Gastroesophageal sphincter (tissue), 4 donors: ENCODE results near the gene WRNIP1. TPM values are rescaled to one million over a fixed set of nuclear protein-coding genes. Genes with fewer than 3 reads are reported as not detected.
A peak's percentile ranks its signal among the peaks of the same experiment; 100 is the strongest.

Source experiments
- ATAC-seq: fragments of 150-250 bp; one replicate; pipeline ENCODE4 v1.9.1; 2016; ENCODE audit warnings: mild to moderate bottlenecking, moderate library complexity
- H3K27ac ChIP-seq, 4 donors: fragments of 200-600 bp; sonication (generic) in 3 of 4; 1 replicate in 3 of 4; 2 replicates in 1 of 4; pipeline ENCODE4 v1.5.1; 2016 to 2019
- H3K27me3 ChIP-seq: fragments of 200-600 bp; sonication (generic); one replicate; pipeline ENCODE4 v1.5.1; 2019
- H3K36me3 ChIP-seq, 2 donors: fragments of 200-600 bp; sonication (generic); one replicate each; pipeline ENCODE4 v1.5.1; 2019; ENCODE audit warnings: control low read depth in 1 of 2
- H3K4me1 ChIP-seq, 3 donors: fragments of 200-600 bp; sonication (generic); 1 replicate in 2 of 3; 2 replicates in 1 of 3; pipeline ENCODE4 v1.5.1; 2016 to 2019; ENCODE audit warnings: control low read depth in 2 of 3
- H3K4me3 ChIP-seq, 2 donors: fragments of 200-600 bp; sonication (generic); one replicate each; pipeline ENCODE4 v1.5.1; 2019; ENCODE audit warnings: mild to moderate bottlenecking in 1 of 2, moderate library complexity in 1 of 2
- H3K9me3 ChIP-seq, 3 donors: fragments of 200-600 bp; sonication (generic); one replicate each; pipeline ENCODE4 v1.5.1; 2017 to 2019; ENCODE audit warnings: control low read depth in 2 of 3
- CTCF ChIP-seq, 4 experiments: fragments of 200-600 bp in 2 of 4; fragments of 450-650 bp in 2 of 4; sonication (generic) in 1 of 4; IDR thresholded peaks; one replicate each; pipeline ENCODE4 v1.5.1; 2017 to 2019; ENCODE audit warnings: antibody characterized with exemption in 4 of 4, mild to moderate bottlenecking in 2 of 4, moderate library complexity in 2 of 4
- EP300 ChIP-seq: sonication (generic); formaldehyde crosslinking; IDR thresholded peaks from one replicate; pipeline ENCODE4 v1.6.1; 2017; ENCODE audit warnings: antibody characterized with exemption, mild to moderate bottlenecking
- POLR2A ChIP-seq, 2 donors: fragments of 450-650 bp; IDR thresholded peaks; one replicate each; pipeline ENCODE4 v1.6.1; 2017; ENCODE audit warnings: antibody characterized with exemption in 2 of 2, mild to moderate bottlenecking in 2 of 2, moderate library complexity in 1 of 2
- POLR2AphosphoS5 ChIP-seq: sonication (generic); formaldehyde crosslinking; IDR thresholded peaks from one replicate; pipeline ENCODE4 v1.6.1; 2017; ENCODE audit warnings: antibody characterized with exemption
- WGBS, 2 donors: methylation state at CpG; one replicate each; pipeline ENCODE4 v1.1.5; 2018; ENCODE audit warnings: low coverage in 1 of 2; 5-methylcytosine and 5-hydroxymethylcytosine counted together
- total RNA-seq, 4 donors: library from RNA; depleted of rRNA; stranded (reverse); fragments of >200 nt; gene quantifications; one replicate each; pipeline ENCODE4 v1.1.0, GENCODE V29; 2016

Gene WRNIP1
- total RNA-seq, 4 donors from 2014 or later = 48.1 to 66.1 (median 57.1) TPM

DNA sequence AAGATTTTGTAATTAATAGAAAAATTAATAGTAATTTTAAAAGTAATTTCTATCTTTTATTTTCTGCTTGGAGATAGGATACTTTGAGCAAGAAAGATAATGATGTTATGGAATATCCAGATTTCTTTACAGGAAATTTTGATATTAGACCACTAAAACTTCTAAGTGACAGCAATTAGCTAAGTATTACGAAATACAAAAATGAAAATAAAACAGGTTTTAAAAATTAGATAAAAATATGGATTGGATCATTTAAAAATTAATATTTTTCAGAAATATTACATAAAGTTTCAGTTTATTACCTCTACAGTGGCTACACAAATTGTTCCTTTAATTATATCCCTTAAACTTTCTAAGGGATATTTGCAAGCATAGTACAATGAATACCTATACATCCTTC, 10.3 kb upstream of the WRNIP1 start:
- 70 to 88% methylated on average over 1 of the region's 1 CpG for WGBS, 2 donors
- no peak for ATAC-seq
- TF ChIP-seq EP300 = no peak
- no peak for TF ChIP-seq POLR2AphosphoS5
- no peak for TF ChIP-seq CTCF (IDR thresholded peaks at IDR 0.05)
- no peak for TF ChIP-seq POLR2A (IDR thresholded peaks at IDR 0.05)

GRCh38 chr6:2755456-2755855, 9.7 kb upstream of the WRNIP1 start:
- no peak for TF ChIP-seq POLR2A (IDR thresholded peaks at IDR 0.05)

More for the DNA sequence above, 10.3 kb upstream of the WRNIP1 start:
- Histone ChIP-seq H3K27me3 (no peaks in the 10 kb centered on the region), H3K4me1 (peaks cover 0 to 8% (median 0%) of the 10 kb centered on the region in 3 donors), H3K27ac (no peak overlapping the region), H3K36me3 (no peaks in the 10 kb centered on the region), H3K9me3 (no peaks in the 10 kb centered on the region), H3K4me3 (no peak overlapping the region)

GRCh38 chr6:2756241-2756640, 9.0 kb upstream of the WRNIP1 start:
- no peaks in the 10 kb centered on the region for H3K9me3 ChIP-seq
- no peaks in the 10 kb centered on the region for H3K36me3 ChIP-seq
- no peak overlapping the region for H3K4me3 ChIP-seq
- peak overlapping the region in 2 of 4 donors; percentile 15 to 25 for H3K27ac ChIP-seq
- peaks cover 0 to 8% (median 0%) of the 10 kb centered on the region in 3 donors for H3K4me1 ChIP-seq
- H3K27me3 ChIP-seq = no peaks in the 10 kb centered on the region
- TF ChIP-seq EP300 (no peak), POLR2AphosphoS5 (no peak), CTCF (IDR thresholded peaks at IDR 0.05) (no peak), POLR2A (IDR thresholded peaks at IDR 0.05) (no peak)
- 72 to 90% methylated on average over 2 of the region's 2 CpGs for WGBS, 2 donors
- no peak for ATAC-seq

More at GRCh38 chr6:2755456-2755855, 9.7 kb upstream of the WRNIP1 start:
- H3K27me3 ChIP-seq = no peaks in the 10 kb centered on the region
- WGBS, 2 donors = 89 to 94% methylated on average over 3 of the region's 3 CpGs
- no peaks in the 10 kb centered on the region for H3K36me3 ChIP-seq
- no peak overlapping the region for H3K4me3 ChIP-seq
- H3K27ac ChIP-seq = no peak overlapping the region
- no peaks in the 10 kb centered on the region for H3K9me3 ChIP-seq
- H3K4me1 ChIP-seq = peaks cover 0 to 8% (median 0%) of the 10 kb centered on the region in 3 donors
- ATAC-seq = no peak

- ATAC-seq = no peak
- peak overlapping the region in 2 of 4 donors; percentile 7 to 25 for H3K27ac ChIP-seq
- WGBS, 2 donors = 38 to 58% methylated on average over 2 to 3 of the region's 3 CpGs
Measured at GRCh38 chr6:2756687-2757224, 8.4 kb upstream of the WRNIP1 start.

DNA sequence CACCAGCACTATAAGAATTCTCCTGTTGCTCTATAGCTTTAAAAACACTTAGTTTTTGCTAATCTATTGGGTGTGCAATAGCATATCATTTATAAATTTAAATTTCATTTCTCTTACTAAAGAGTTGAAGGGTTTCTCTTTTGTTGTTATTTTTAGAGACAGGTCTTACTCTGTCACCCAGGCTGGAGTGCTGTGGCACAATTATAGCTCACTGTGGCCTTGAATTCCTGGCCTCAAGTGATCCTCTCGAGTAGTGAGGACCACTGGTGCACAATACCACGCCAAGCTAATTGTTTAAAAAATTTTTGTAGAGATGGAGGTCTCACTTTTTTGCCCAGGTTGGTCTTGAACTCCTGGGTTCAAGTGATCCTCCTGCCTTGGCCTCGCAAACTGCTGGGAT, 6.2 kb upstream of the WRNIP1 start:
- no peak overlapping the region for H3K27ac ChIP-seq
- H3K27me3 ChIP-seq = no peaks in the 10 kb centered on the region
- no peaks in the 10 kb centered on the region for H3K36me3 ChIP-seq
- no peaks in the 10 kb centered on the region for H3K9me3 ChIP-seq
- H3K4me1 ChIP-seq = peaks cover 0 to 10% (median under 1%) of the 10 kb centered on the region in 3 donors
- TF ChIP-seq POLR2AphosphoS5 (no peak), CTCF (IDR thresholded peaks at IDR 0.05) (no peak)
- no peak overlapping the region for H3K4me3 ChIP-seq
- WGBS, 2 donors = 81% methylated on average over 3 of the region's 3 CpGs; no CpG with 5 or more reads in 1 of the 2 donors
- no peak for ATAC-seq

More at GRCh38 chr6:2756687-2757224, 8.4 kb upstream of the WRNIP1 start:
- H3K4me3 ChIP-seq = no peak overlapping the region
- TF ChIP-seq EP300 (no peak), POLR2AphosphoS5 (no peak), CTCF (IDR thresholded peaks at IDR 0.05) (no peak), POLR2A (IDR thresholded peaks at IDR 0.05) (no peak)
- H3K4me1 ChIP-seq = peaks cover 0 to 8% (median 0%) of the 10 kb centered on the region in 3 donors
- no peaks in the 10 kb centered on the region for H3K36me3 ChIP-seq
- no peaks in the 10 kb centered on the region for H3K27me3 ChIP-seq
- no peaks in the 10 kb centered on the region for H3K9me3 ChIP-seq
